Myocyte (in vitro differentiated cells): ENCODE data around the gene MPLKIP. TPM values are rescaled to one million over a fixed set of nuclear protein-coding genes. Genes with fewer than 3 reads are reported as not detected.

Source experiments
- total RNA-seq: library from RNA; depleted of rRNA; stranded (reverse); fragments of >200 nt; gene quantifications from 2 replicates; pipeline ENCODE4 v1.2.3, GENCODE V29; 2014

The MPLKIP gene
- total RNA-seq, 1 donor from 2014 or later, result 52.7 TPM

Other genes with a start within 250 kb of the MPLKIP start
- 52.6 and 52.9 TPM in 2 replicates for gene CDK13, start 184.4 kb downstream of the MPLKIP start, total RNA-seq
- 8.5 and 8.8 TPM in 2 replicates for gene SUGCT, start 383 bp upstream of the MPLKIP start, total RNA-seq